Transverse colon (tissue), 4 donors: ENCODE results near the gene AIG1. TPM values are rescaled to one million over a fixed set of nuclear protein-coding genes. Genes with fewer than 3 reads are reported as not detected.

Experiments
- DNase-seq: peaks from one replicate; pipeline ENCODE4 v3.0.0-alpha.2; 2019
- H3K27ac ChIP-seq, 4 donors: fragments of 200-600 bp; sonication (generic); 2 replicates each; pipeline ENCODE4 v1.5.1; 2016 to 2018; ENCODE audit warnings: inconsistent platforms in 4 of 4
- H3K27me3 ChIP-seq: fragments of 200-600 bp; sonication (generic); 2 replicates; pipeline ENCODE4 v1.5.1; 2017; ENCODE audit warnings: inconsistent platforms
- H3K36me3 ChIP-seq, 4 donors: fragments of 200-600 bp; sonication (generic); 2 replicates each; pipeline ENCODE4 v1.5.1; 2017 to 2019; ENCODE audit warnings: inconsistent platforms in 4 of 4
- H3K4me1 ChIP-seq, 4 donors: fragments of 200-600 bp; sonication (generic); 2 replicates each; pipeline ENCODE4 v1.5.1; 2017 to 2020; ENCODE audit warnings: inconsistent platforms in 4 of 4
- H3K4me3 ChIP-seq, 4 donors: fragments of 200-600 bp; sonication (generic); 1 replicate in 1 of 4; 2 replicates in 3 of 4; pipeline versions ENCODE4 v1.5.1 to v1.6.1; 2017 to 2019; ENCODE audit warnings: inconsistent platforms in 4 of 4
- H3K9me3 ChIP-seq, 2 donors: fragments of 200-600 bp; sonication (generic); 2 replicates each; pipeline ENCODE4 v1.5.1; 2017 to 2019; ENCODE audit warnings: inconsistent platforms in 2 of 2
- EP300 ChIP-seq: sonication (generic); formaldehyde crosslinking; IDR thresholded peaks from one replicate; pipeline ENCODE4 v1.6.1; 2017; ENCODE audit warnings: antibody characterized with exemption, low read depth
- POLR2A ChIP-seq: fragments of 450-650 bp; IDR thresholded peaks from one replicate; pipeline ENCODE4 v1.6.1; 2016; ENCODE audit warnings: antibody characterized with exemption, mild to moderate bottlenecking, moderate library complexity
- POLR2AphosphoS5 ChIP-seq, 3 donors: sonication (generic); formaldehyde crosslinking; IDR thresholded peaks; one replicate each; pipeline ENCODE4 v1.6.1; 2016; ENCODE audit warnings: antibody characterized with exemption in 3 of 3
- WGBS, 2 donors: methylation state at CpG; one replicate each; pipeline ENCODE4 v1.1.5; 2018; ENCODE audit warnings: low coverage in 1 of 2; 5-methylcytosine and 5-hydroxymethylcytosine counted together
- in situ Hi-C, 4 donors: fragments of 200-750 bp; cut with MboI; loops; one replicate each; pipeline versions ENCODE4 v1.15.0 to v1.15.1; 2017; ENCODE audit warnings: low sequenced_read_pairs in 3 of 4, low pct_ligation_motif_present in 1 of 4, low pct_unique_long_range_greater_than_20kb in 1 of 4
- intact Hi-C: fragments of 100-400 bp; cut with DNase I; formaldehyde crosslinking; loops from one replicate; pipeline ENCODE4 v1.15.1; 2023; ENCODE audit warnings: low total_unique reads
- total RNA-seq, 4 donors: library from RNA; depleted of rRNA; stranded (reverse); fragments of >200 nt; gene quantifications; one replicate each; pipeline ENCODE4 v1.1.0, GENCODE V29; 2016
- TF ChIP-seq, protein P1 (sequence below), 5 experiments: fragments of 200-600 bp in 3 of 5; fragments of 450-650 bp in 2 of 5; sonication (generic) in 3 of 5; IDR thresholded peaks; 1 replicate in 2 of 5; 2 replicates in 3 of 5; pipeline ENCODE4 v1.5.1; 2016 to 2017; ENCODE audit warnings: antibody characterized with exemption in 5 of 5, inconsistent platforms in 3 of 5, mild to moderate bottlenecking in 2 of 5, moderate library complexity in 1 of 5

Gene AIG1
- total RNA-seq, 4 donors from 2014 or later: 16.5 to 38.2 (median 21.6) TPM

- no peak overlapping the region for H3K4me3 ChIP-seq
- in situ Hi-C loops: no loop called here
- no peak for DNase-seq
- no peaks in the 10 kb centered on the region for H3K4me1 ChIP-seq
- H3K9me3 ChIP-seq: peaks cover 0 to 3% of the 10 kb centered on the region in 2 donors
- H3K36me3 ChIP-seq: no peaks in the 10 kb centered on the region
- WGBS, 2 donors: 96% methylated on average over 4 of the region's 4 CpGs
- no peak overlapping the region for H3K27ac ChIP-seq
- intact Hi-C loops: no loop called here
- TF ChIP-seq POLR2A (no peak), EP300 (no peak), POLR2AphosphoS5 (IDR thresholded peaks at IDR 0.05) (no peak)
- TF ChIP-seq, protein P1, sequence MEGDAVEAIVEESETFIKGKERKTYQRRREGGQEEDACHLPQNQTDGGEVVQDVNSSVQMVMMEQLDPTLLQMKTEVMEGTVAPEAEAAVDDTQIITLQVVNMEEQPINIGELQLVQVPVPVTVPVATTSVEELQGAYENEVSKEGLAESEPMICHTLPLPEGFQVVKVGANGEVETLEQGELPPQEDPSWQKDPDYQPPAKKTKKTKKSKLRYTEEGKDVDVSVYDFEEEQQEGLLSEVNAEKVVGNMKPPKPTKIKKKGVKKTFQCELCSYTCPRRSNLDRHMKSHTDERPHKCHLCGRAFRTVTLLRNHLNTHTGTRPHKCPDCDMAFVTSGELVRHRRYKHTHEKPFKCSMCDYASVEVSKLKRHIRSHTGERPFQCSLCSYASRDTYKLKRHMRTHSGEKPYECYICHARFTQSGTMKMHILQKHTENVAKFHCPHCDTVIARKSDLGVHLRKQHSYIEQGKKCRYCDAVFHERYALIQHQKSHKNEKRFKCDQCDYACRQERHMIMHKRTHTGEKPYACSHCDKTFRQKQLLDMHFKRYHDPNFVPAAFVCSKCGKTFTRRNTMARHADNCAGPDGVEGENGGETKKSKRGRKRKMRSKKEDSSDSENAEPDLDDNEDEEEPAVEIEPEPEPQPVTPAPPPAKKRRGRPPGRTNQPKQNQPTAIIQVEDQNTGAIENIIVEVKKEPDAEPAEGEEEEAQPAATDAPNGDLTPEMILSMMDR (IDR thresholded peaks at IDR 0.05): no peak
- no peaks in the 10 kb centered on the region for H3K27me3 ChIP-seq
Measured at GRCh38 chr6:143313163-143313562, 252.5 kb downstream of the AIG1 start.

GRCh38 chr6:143321491-143322086 is 260.9 kb downstream of the AIG1 start:
- in situ Hi-C loops: no loop called here
- H3K27ac ChIP-seq: no peak overlapping the region
- H3K27me3 ChIP-seq: no peaks in the 10 kb centered on the region
- no peak for TF ChIP-seq POLR2AphosphoS5 (IDR thresholded peaks at IDR 0.05)
- TF ChIP-seq, protein P1 (IDR thresholded peaks at IDR 0.05): no peak
- TF ChIP-seq EP300: no peak
- TF ChIP-seq POLR2A: no peak
- no peak overlapping the region for H3K4me3 ChIP-seq
- intact Hi-C loops: no loop called here
- no peak for DNase-seq
- no peaks in the 10 kb centered on the region for H3K4me1 ChIP-seq
- H3K9me3 ChIP-seq: no peaks in the 10 kb centered on the region
- H3K36me3 ChIP-seq: no peaks in the 10 kb centered on the region
- WGBS, 2 donors: 79 to 81% methylated on average over 5 of the region's 5 CpGs

- no peaks in the 10 kb centered on the region for H3K27me3 ChIP-seq
- no peaks in the 10 kb centered on the region for H3K9me3 ChIP-seq
- no peak overlapping the region for H3K27ac ChIP-seq
- H3K4me1 ChIP-seq: no peaks in the 10 kb centered on the region
- WGBS, 2 donors: 72 to 85% methylated on average over 2 to 4 of the region's 4 CpGs
- no peak overlapping the region for H3K4me3 ChIP-seq
- DNase-seq: no peak
- no peaks in the 10 kb centered on the region for H3K36me3 ChIP-seq
- TF ChIP-seq POLR2AphosphoS5 (IDR thresholded peaks at IDR 0.05) (no peak), EP300 (no peak), POLR2A (no peak)
- TF ChIP-seq, protein P1 (IDR thresholded peaks at IDR 0.05): no peak
- intact Hi-C loops (no loop called here), in situ Hi-C loops (no loop called here)
Measured at GRCh38 chr6:143322386-143322785, 261.7 kb downstream of the AIG1 start.

DNA sequence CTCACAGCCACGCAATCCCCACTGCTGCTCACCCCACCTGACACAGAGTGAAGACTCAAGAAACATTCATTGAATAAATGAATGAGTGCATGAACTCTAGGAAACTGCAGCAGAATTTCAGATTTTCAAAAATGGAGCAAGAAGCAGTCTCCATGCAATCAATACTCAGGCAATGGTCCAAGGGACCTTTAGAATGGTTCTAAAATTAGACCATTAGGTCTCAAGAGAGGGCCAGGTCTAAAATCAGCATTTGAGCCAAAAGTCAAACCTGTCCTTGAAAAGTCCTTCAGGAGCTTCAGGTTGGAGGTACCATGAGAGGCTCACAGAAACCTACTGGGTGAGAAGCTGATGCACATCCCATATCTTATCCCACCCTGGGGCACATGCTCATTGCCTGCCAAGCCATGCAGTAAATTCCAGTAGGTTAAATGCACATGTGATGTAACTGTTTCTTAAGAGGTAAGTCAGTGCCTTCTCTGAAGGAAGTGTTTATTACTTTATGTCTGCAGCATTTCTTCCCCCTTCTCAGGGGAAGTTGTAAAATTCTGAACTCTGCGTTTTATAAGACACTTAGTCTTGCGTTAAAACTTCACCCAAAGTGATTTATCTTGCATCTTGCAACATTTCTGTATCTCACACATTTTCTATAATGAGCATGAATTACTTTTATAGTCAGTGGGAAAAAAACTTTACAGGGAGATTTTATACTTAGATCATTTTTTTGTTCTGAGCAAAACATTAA is 263.2 kb downstream of the AIG1 start:
- Histone ChIP-seq H3K4me3 (no peak overlapping the region), H3K9me3 (no peaks in the 10 kb centered on the region), H3K36me3 (no peaks in the 10 kb centered on the region), H3K4me1 (no peaks in the 10 kb centered on the region), H3K27ac (no peak overlapping the region), H3K27me3 (no peaks in the 10 kb centered on the region)
- TF ChIP-seq POLR2AphosphoS5 (IDR thresholded peaks at IDR 0.05): no peak
- TF ChIP-seq POLR2A: no peak
- no peak for TF ChIP-seq EP300
- TF ChIP-seq, protein P1 (IDR thresholded peaks at IDR 0.05): no peak
- 44 to 47% methylated on average over 3 of the region's 3 CpGs for WGBS, 2 donors
- intact Hi-C loops: no loop called here
- in situ Hi-C loops: no loop called here
- no peak for DNase-seq
